ENCODE results near the gene TMC6. TPM values are rescaled to one million over a fixed set of nuclear protein-coding genes. Genes with fewer than 3 reads are reported as not detected.
A peak's percentile ranks its signal among the peaks of the same experiment; 100 is the strongest.

Gene TMC6
- total and polyA plus RNA-seq, 8 donors, result 31.4 to 152 (median 42.8) TPM

GRCh38 chr17:78135858-78136500, 7.4 kb upstream of the TMC6 start:
- ATAC-seq, result no peak
- H3K36me3 ChIP-seq, result peaks cover 0 to 18% of the 10 kb centered on the region in 2 donors
- TF ChIP-seq CTCF (IDR thresholded peaks at IDR 0.05), result no peak
- H3K4me1 ChIP-seq, result peaks cover 8 to 85% of the 10 kb centered on the region in 2 donors
- no peak overlapping the region for H3K27ac ChIP-seq
- H3K4me3 ChIP-seq, result no peak overlapping the region
- intact Hi-C loops (cut with DNase I), result no loop called here
- H3K27me3 ChIP-seq, result peaks cover 0 to 12% of the 10 kb centered on the region in 2 donors
- H3K9me3 ChIP-seq, result no peaks in the 10 kb centered on the region
- DNase-seq, result no peak

GRCh38 chr17:78134899-78135385, 6.4 kb upstream of the TMC6 start:
- ATAC-seq (no peak), DNase-seq (no peak)
- H3K27me3 ChIP-seq, result peaks cover 0 to 12% of the 10 kb centered on the region in 2 donors
- peaks cover 0 to 18% of the 10 kb centered on the region in 2 donors for H3K36me3 ChIP-seq
- intact Hi-C loops (cut with DNase I), result no loop called here
- no peak for TF ChIP-seq CTCF (IDR thresholded peaks at IDR 0.05)
- H3K4me1 ChIP-seq, result peaks cover 5 to 87% of the 10 kb centered on the region in 2 donors
- H3K4me3 ChIP-seq, result no peak overlapping the region
- no peak overlapping the region for H3K27ac ChIP-seq
- no peaks in the 10 kb centered on the region for H3K9me3 ChIP-seq

GRCh38 chr17:78133971-78134898, 5.7 kb upstream of the TMC6 start:
- DNase-seq (peak in 2 of 4 donors; percentile 75 to 88), ATAC-seq (peak; percentile 19)
- no peaks in the 10 kb centered on the region for H3K9me3 ChIP-seq
- H3K27me3 ChIP-seq, result peaks cover 0 to 12% of the 10 kb centered on the region in 2 donors
- H3K4me1 ChIP-seq, result peaks cover 12 to 90% of the 10 kb centered on the region in 2 donors
- no peak overlapping the region for H3K4me3 ChIP-seq
- TF ChIP-seq CTCF (IDR thresholded peaks at IDR 0.05), result peak; percentile 37 to 66
- intact Hi-C loops (cut with DNase I), result no loop called here
- H3K36me3 ChIP-seq, result peaks cover 0 to 18% of the 10 kb centered on the region in 2 donors
- no peak overlapping the region for H3K27ac ChIP-seq

GRCh38 chr17:78133179-78133951, 4.8 kb upstream of the TMC6 start:
- intact Hi-C loops (cut with DNase I), result no loop called here
- Histone ChIP-seq H3K9me3 (no peaks in the 10 kb centered on the region), H3K36me3 (peaks cover 0 to 18% of the 10 kb centered on the region in 2 donors), H3K4me1 (peaks cover 17 to 90% of the 10 kb centered on the region in 2 donors), H3K27ac (no peak overlapping the region), H3K4me3 (peak overlapping the region in 1 of 2 donors; percentile 58), H3K27me3 (peaks cover 0 to 12% of the 10 kb centered on the region in 2 donors)
- ATAC-seq (no peak), DNase-seq (peak in 1 of 4 donors; percentile 75)
- no peak for TF ChIP-seq CTCF (IDR thresholded peaks at IDR 0.05)

Data from left lung (tissue), 10 donors.